ENCODE data around the gene SLC7A8. TPM values are rescaled to one million over a fixed set of nuclear protein-coding genes. Genes with fewer than 3 reads are reported as not detected.

Gene SLC7A8
- polyA plus RNA-seq, 1 donor, result 94.4 TPM

DNA sequence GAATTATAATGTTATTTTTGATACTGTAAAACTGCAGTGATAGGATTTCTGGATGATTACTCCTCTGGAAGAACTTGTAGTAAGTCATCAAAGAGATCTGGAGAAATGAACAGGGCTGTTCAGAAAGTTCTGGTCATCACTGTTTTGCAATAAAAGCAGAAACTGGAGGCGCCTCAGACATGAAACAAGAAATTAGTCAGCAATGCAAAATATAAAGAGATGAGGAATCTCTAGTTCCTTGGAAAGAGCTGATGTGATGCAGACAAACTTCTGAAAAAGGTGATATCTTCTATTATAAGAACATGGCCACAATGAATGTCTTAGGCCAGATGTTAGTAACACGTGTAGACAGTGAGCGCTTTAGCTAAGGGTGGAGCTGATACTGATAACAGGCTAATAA is 98.0 kb downstream of the SLC7A8 start:
- peaks cover 5% of the 10 kb centered on the region for H3K4me1 ChIP-seq (ENCODE audit: control insufficient read depth, insufficient read depth, low read length)
- H3K27ac ChIP-seq (ENCODE audit: low read length), result peak overlapping the region; percentile 65
- no peaks in the 10 kb centered on the region for H3K27me3 ChIP-seq (ENCODE audit: control insufficient read depth, insufficient read depth, low read length)
- no peak overlapping the region for H3K4me3 ChIP-seq (ENCODE audit: low read length)
- WGBS (ENCODE audit: insufficient coverage, low lambda C conversion rate), result no CpG with 5 or more reads among the region's 3 CpGs
- DNase-seq, result peak in 1 of 2 donors; percentile 50
- H3K36me3 ChIP-seq (ENCODE audit: control insufficient read depth, insufficient read depth, low read length), result peaks cover 81% of the 10 kb centered on the region
- no peaks in the 10 kb centered on the region for H3K9me3 ChIP-seq (ENCODE audit: control insufficient read depth, low read depth, low read length)

DNA sequence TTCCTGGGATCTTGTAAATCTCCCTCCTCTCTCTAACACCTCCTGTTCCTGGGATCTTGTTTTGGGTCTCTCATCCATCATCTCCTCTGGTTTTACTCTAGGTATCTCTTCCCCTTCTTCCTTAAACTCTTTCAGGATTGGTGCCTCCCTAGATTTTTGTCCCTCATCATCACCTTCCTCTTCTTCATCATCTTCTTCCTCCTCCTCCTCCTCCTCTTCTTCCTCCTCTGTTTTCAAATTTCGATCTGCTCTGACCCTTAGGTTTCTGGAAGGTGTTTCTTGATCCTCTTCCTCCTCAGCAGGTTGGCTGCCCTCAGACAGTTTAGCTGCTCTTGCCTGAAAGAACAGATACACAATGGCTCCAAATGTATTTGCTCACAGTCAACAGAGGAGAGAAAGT is 103.0 kb downstream of the SLC7A8 start:
- no peak overlapping the region for H3K27ac ChIP-seq (ENCODE audit: low read length)
- 100% methylated on average over 1 of the region's 1 CpG for WGBS (ENCODE audit: insufficient coverage, low lambda C conversion rate)
- H3K36me3 ChIP-seq (ENCODE audit: control insufficient read depth, insufficient read depth, low read length), result peaks cover 84% of the 10 kb centered on the region

DNA sequence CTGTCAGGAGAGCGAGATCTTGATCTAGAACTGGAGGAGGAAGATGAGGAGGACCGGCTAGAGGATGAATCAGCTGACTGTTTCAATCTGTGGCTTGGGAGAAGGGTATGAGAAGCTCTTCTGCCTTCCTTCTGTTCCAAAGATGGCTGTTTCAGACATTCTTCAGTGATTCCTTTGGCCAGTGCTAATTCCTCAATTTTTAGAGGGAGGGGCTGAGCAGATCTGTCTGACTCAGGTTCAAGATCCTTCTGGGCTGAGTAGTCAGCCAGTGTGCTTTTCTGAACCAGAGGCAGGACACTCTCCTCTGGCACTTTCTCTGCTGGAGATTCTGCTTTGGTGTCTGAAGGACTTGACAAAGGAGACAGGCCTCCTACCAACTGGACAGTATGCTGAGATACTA is 103.7 kb downstream of the SLC7A8 start:
- Histone ChIP-seq H3K4me1 (ENCODE audit: control insufficient read depth, insufficient read depth, low read length) (peaks cover 30% of the 10 kb centered on the region), H3K4me3 (ENCODE audit: low read length) (no peak overlapping the region), H3K9me3 (ENCODE audit: control insufficient read depth, low read depth, low read length) (no peaks in the 10 kb centered on the region), H3K27ac (ENCODE audit: low read length) (peak overlapping the region; percentile 97), H3K36me3 (ENCODE audit: control insufficient read depth, insufficient read depth, low read length) (peaks cover 85% of the 10 kb centered on the region), H3K27me3 (ENCODE audit: control insufficient read depth, insufficient read depth, low read length) (no peaks in the 10 kb centered on the region)
- no peak for DNase-seq
- WGBS (ENCODE audit: insufficient coverage, low lambda C conversion rate), result no CpG with 5 or more reads among the region's 2 CpGs

More for the DNA sequence above, 103.0 kb downstream of the SLC7A8 start:
- no peak for DNase-seq
- Histone ChIP-seq H3K4me3 (ENCODE audit: low read length) (no peak overlapping the region), H3K27me3 (ENCODE audit: control insufficient read depth, insufficient read depth, low read length) (no peaks in the 10 kb centered on the region), H3K4me1 (ENCODE audit: control insufficient read depth, insufficient read depth, low read length) (peaks cover 27% of the 10 kb centered on the region), H3K9me3 (ENCODE audit: control insufficient read depth, low read depth, low read length) (no peaks in the 10 kb centered on the region)

DNA sequence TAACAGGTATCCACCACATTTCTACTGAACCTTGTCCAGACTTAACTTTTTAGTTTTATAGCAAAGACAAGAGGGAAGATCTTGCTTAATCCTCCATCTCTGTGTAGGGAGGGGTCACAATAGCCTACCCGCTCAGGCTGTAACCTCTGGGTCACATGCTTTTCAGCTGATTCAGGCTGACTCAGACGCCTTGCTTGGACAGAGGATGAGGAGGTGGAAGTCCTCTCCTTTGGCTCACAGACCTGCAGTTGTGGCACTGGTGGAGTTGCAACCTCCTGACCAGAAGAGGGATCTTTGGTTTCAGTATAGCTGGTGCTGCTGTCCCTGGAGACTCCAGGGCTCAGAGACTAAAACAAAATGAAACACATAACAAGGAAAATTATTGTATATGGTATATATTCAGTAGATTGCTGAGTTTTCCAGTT is 104.8 kb downstream of the SLC7A8 start:
- Histone ChIP-seq H3K4me3 (ENCODE audit: low read length) (no peak overlapping the region), H3K4me1 (ENCODE audit: control insufficient read depth, insufficient read depth, low read length) (peaks cover 30% of the 10 kb centered on the region), H3K9me3 (ENCODE audit: control insufficient read depth, low read depth, low read length) (no peaks in the 10 kb centered on the region), H3K36me3 (ENCODE audit: control insufficient read depth, insufficient read depth, low read length) (peaks cover 87% of the 10 kb centered on the region), H3K27ac (ENCODE audit: low read length) (peak overlapping the region; percentile 97), H3K27me3 (ENCODE audit: control insufficient read depth, insufficient read depth, low read length) (no peaks in the 10 kb centered on the region)
- DNase-seq, result peak; percentile 92 to 94
- no CpG with 5 or more reads among the region's 2 CpGs for WGBS (ENCODE audit: insufficient coverage, low lambda C conversion rate)

DNA sequence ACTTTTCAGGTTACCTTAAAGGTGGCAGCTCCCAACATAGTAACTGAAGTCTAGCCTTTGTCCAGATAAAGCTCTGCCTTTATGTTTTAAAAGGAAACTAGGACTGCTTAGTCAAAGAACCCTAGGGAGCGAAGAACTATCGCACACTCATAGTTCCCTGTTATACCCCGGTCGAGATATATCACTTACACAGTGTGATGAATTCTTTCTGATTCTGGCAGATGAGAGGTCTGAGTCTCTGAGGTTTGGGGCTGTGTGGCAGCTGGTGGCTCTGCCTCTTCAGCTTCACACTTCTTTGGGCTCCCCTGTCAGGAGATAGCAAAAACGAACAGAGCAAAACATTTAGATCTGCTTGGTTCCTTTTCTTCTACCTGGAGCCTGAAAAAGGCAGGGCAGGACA is 105.5 kb downstream of the SLC7A8 start:
- Histone ChIP-seq H3K4me3 (ENCODE audit: low read length) (no peak overlapping the region), H3K27me3 (ENCODE audit: control insufficient read depth, insufficient read depth, low read length) (no peaks in the 10 kb centered on the region), H3K36me3 (ENCODE audit: control insufficient read depth, insufficient read depth, low read length) (peaks cover 88% of the 10 kb centered on the region), H3K9me3 (ENCODE audit: control insufficient read depth, low read depth, low read length) (no peaks in the 10 kb centered on the region), H3K4me1 (ENCODE audit: control insufficient read depth, insufficient read depth, low read length) (peaks cover 32% of the 10 kb centered on the region), H3K27ac (ENCODE audit: low read length) (peak overlapping the region; percentile 86)
- no CpG with 5 or more reads among the region's 5 CpGs for WGBS (ENCODE audit: insufficient coverage, low lambda C conversion rate)
- no peak for DNase-seq

DNA sequence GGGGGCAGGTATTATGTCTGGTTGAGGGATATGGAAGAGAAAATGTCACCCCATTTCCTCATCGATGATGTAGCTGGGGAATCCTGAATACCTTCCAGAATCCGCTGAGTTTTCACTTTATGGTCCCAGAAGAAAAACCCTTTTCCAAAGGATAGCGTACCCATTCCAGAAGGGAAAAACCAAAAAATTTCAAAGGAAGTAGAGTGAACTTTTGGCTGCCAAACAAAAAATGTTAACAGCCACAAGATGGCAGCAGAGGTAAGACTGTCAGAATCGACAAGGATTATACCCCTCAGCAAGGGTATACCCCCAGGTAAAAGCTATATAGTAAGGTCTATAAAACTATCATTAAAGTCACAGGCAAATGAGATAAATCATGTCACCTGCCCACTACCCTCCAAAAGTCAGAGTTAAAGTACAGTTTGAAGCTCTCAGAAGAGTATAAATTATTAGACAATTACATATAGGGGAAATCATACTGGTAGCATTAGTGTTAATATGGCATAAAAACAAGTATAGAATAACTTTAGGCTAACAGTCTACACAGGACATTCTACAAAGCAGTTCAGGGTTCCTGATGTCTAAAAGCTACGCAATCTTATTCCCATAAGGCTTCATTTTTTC is 106.6 kb downstream of the SLC7A8 start:
- H3K27me3 ChIP-seq (ENCODE audit: control insufficient read depth, insufficient read depth, low read length), result no peaks in the 10 kb centered on the region
- H3K4me3 ChIP-seq (ENCODE audit: low read length), result no peak overlapping the region
- peaks cover 43% of the 10 kb centered on the region for H3K4me1 ChIP-seq (ENCODE audit: control insufficient read depth, insufficient read depth, low read length)
- peak overlapping the region; percentile 86 for H3K27ac ChIP-seq (ENCODE audit: low read length)
- 100% methylated on average over 1 of the region's 5 CpGs for WGBS (ENCODE audit: insufficient coverage, low lambda C conversion rate)
- no peaks in the 10 kb centered on the region for H3K9me3 ChIP-seq (ENCODE audit: control insufficient read depth, low read depth, low read length)
- H3K36me3 ChIP-seq (ENCODE audit: control insufficient read depth, insufficient read depth, low read length), result peaks cover 89% of the 10 kb centered on the region
- no peak for DNase-seq

Other genes with a start within 250 kb of the SLC7A8 start
- gene HAUS4, start 226.6 kb downstream of the SLC7A8 start, polyA plus RNA-seq, result 45.8 TPM
- 22.0 TPM for gene AJUBA, start 201.1 kb downstream of the SLC7A8 start, polyA plus RNA-seq
- gene C14orf93, start 173.5 kb downstream of the SLC7A8 start, polyA plus RNA-seq, result 15.1 TPM
- gene PSMB5, start 148.8 kb downstream of the SLC7A8 start, polyA plus RNA-seq, result 112 TPM
- gene PSMB11, start 141.4 kb downstream of the SLC7A8 start, polyA plus RNA-seq, result not detected
- 10.5 TPM for gene CDH24, start 126.1 kb downstream of the SLC7A8 start, polyA plus RNA-seq
- gene ACIN1, start 88.5 kb downstream of the SLC7A8 start, polyA plus RNA-seq, result 225 TPM
- gene C14orf119, start 88.2 kb downstream of the SLC7A8 start, polyA plus RNA-seq, result 60.9 TPM
- 0.01 TPM for gene CIROP, start 78.7 kb downstream of the SLC7A8 start, polyA plus RNA-seq
- gene CEBPE, start 64.4 kb downstream of the SLC7A8 start, polyA plus RNA-seq, result 0.07 TPM
- 0.34 TPM for gene RNF212B, start 54.3 kb upstream of the SLC7A8 start, polyA plus RNA-seq
- gene HOMEZ, start 102.5 kb upstream of the SLC7A8 start, polyA plus RNA-seq, result 15.7 TPM
- gene PPP1R3E, start 119.2 kb upstream of the SLC7A8 start, polyA plus RNA-seq, result 27.3 TPM
- 53.8 TPM for gene BCL2L2, start 123.2 kb upstream of the SLC7A8 start, polyA plus RNA-seq
- 199 TPM for gene PABPN1, start 137.8 kb upstream of the SLC7A8 start, polyA plus RNA-seq
- gene SLC22A17, start 169.2 kb upstream of the SLC7A8 start, polyA plus RNA-seq, result 46.9 TPM
- 19.0 TPM for gene EFS, start 181.5 kb upstream of the SLC7A8 start, polyA plus RNA-seq
- gene IL25, start 189.1 kb upstream of the SLC7A8 start, polyA plus RNA-seq, result not detected
- 3.4 TPM for gene CMTM5, start 193.4 kb upstream of the SLC7A8 start, polyA plus RNA-seq
- gene MYH6, start 224.6 kb upstream of the SLC7A8 start, polyA plus RNA-seq, result 0.03 TPM

All from large intestine (tissue), 3 donors.